ENCODE measurements around the gene ITK. TPM values are rescaled to one million over a fixed set of nuclear protein-coding genes. Genes with fewer than 3 reads are reported as not detected.

ITK gene
- 0.44 TPM for total RNA-seq

DNA sequence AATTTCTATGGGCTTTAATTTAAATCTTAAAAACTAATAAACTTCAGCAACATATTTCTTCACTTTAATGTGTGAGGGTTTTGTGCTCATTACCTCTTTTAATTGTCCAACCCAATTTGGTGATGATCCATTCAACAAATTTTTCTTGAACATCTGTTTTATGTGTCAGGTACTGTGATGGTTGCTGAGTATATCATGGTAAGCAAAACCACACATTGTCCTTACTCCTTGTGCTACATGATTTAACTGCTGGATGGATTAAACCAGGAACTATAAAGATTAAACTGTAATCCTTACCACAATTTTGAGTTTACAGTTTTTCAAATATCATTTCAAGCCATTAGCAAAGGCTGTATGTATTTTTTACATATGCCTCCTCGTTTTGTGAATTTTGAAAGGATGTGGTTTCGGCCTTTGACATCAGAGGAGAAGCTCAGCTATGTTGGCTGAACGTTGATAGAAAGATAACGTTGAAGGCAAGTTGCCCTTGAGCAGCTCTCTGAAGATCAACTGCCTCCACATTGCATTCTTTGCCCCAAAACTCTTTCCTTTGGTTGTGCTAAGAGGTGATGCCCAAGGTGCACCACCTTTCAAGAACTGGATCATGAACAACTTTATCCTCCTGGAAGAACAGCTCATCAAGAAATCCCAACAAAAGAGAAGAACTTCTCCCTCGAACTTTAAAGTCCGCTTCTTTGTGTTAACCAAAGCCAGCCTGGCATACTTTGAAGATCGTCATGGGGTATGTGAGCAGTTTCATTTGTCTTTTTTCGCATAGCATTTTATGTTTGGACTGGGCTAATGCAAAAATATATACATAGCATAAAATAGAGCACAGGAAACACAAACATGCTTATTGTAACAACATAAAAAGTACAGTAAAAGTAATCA is at the start of gene ITK:
TSS of gene ITK (plus strand) at position 467 of the 891 bp plus-strand sequence. CDS start at position 605, 138 bp downstream.

DNA sequence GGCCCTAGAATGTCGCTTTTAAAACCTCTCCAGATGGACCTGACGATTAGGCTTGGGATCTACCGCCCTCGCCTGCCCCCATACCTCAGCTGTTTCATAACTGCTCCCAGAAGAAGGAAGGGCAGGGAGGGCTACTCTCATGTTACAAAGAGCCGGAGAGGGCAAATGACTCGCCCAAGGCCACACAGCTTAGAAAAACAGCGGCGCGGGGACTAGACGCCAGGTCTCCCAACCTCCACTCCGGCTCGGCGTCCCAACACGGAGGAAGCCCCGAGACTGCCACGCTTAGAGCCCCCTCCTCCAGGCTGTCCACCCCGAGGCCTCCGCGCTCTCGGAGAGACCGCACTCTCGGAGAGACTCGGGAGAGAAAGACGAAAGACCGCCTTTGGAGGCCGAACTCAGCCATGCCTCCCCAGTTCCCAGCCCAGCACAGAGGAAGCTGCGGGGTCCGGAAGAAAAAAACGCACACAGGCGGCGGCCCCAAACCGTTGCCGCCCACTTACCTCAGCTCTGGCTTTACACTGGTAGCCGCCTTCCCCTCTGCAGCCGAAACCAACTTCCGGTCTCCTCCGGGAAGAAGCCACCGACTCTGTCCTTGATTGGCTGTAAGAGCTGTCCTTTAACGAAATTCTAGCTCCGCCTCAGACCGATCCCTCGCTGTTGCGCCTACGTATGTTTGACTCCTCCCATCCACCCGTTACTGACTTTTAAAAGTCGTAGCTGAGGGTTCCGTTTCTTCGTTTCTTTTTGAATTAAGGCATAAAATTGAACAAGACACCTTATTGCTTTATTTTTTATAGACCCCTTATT is 38.1 kb upstream of the ITK start, which contains the start of gene MED7:
TSS of gene MED7 (minus strand) at position 549 of the 810 bp plus-strand sequence. CDS start 3,434 bp downstream, outside the sequence.

DNA sequence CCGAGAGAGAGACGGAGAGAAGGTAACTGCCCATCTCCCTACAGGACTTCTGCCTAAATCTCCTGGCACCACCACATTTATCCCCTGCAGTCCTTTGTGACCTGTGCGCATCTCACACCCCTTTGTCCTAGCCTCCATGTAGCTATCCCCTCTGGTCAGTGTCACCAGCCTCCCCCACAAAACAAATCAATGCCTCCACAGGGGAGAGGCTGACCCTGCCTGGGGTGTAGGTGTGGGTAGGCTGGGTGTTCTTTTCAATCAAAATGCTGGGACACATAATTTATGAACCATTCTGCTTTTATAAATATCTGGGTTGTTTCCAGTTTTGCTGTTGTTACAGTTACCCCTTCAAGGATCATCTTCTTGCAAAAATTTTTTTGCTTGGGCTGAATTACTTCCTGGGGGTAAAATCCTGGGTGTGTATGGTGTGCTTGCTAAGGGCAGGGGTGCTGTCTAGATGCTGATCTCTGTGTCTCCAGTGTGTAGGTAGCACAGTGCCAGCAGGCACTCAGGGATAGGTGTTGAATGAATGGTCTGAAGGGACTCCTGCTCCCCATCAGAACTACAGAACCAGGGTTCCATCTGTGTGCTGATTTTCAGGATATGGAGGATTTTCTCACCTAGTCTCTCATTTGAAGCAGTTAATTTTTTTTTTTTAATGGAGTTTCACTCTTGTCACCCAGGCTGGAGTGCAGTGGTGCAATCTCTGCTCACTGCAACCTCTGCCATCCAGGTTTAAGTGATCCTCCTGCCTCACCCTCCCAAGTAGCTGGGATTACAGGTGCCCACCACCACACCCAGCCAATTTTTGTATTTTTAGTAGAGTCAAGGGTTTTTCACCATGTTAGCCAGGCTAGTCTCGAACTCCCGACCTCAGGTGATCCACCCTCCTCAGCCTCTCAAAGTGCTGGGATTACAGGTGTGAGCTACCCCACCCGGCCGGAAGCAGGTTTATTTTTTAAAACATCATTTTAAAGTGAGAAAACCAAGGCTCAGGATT is 14.1 kb upstream of the ITK start, which contains the start of gene GARIN3:
TSS of gene GARIN3 (minus strand) at position 51 of the 1,000 bp plus-strand sequence. CDS start 96 bp downstream, outside the sequence.

DNA sequence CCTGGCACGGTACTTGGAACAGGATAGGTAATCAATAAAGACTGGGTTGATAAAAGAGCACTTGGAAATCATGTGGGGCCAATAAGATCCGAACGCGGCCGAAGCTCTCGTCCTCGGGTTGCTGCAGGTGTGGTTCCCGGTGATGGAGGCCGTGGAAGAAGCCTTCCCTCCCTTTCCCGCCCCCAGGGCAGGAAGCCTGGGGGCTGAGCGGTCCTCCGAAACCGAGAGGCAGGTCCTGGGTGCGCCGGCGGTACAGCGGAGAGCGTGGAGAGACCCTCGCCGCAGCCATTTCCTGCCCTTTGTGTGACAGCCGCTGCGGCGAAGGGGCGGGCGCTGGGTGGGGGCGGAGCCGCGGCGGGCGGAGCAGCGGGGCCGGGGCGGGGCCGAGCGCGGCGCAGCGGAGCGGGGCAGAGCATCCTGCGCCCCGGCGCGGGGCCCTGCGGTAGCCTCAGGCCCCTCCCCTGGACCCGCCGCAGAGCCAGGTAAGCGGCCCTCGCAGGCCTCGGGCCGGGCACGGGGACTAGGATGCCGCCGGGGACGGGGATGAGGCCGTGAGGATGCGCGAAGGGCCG is 85.2 kb downstream of the ITK start, which contains the start of gene CYFIP2:
TSS of gene CYFIP2 (plus strand) at position 410 of the 572 bp plus-strand sequence. CDS start 19,239 bp downstream, outside the sequence.

Other genes starting within 250 kb of the ITK start
- gene TIMD4, start 217.6 kb upstream of the ITK start, total RNA-seq, result not detected
- gene HAVCR1, start 121.7 kb upstream of the ITK start, total RNA-seq, result not detected
- 1.8 TPM for gene HAVCR2, start 71.8 kb upstream of the ITK start, total RNA-seq
- gene MED7, start 38.0 kb upstream of the ITK start, total RNA-seq, result 25.3 TPM
- not detected for gene GARIN3, start 14.6 kb upstream of the ITK start, total RNA-seq
- 71.1 TPM for gene CYFIP2, start 85.3 kb downstream of the ITK start, total RNA-seq